ENCODE results near the gene WNT4. TPM values are rescaled to one million over a fixed set of nuclear protein-coding genes. Genes with fewer than 3 reads are reported as not detected.

Gene WNT4
- total RNA-seq, 2 donors from 2014 or later, result 0.44 TPM; not detected in 1

DNA sequence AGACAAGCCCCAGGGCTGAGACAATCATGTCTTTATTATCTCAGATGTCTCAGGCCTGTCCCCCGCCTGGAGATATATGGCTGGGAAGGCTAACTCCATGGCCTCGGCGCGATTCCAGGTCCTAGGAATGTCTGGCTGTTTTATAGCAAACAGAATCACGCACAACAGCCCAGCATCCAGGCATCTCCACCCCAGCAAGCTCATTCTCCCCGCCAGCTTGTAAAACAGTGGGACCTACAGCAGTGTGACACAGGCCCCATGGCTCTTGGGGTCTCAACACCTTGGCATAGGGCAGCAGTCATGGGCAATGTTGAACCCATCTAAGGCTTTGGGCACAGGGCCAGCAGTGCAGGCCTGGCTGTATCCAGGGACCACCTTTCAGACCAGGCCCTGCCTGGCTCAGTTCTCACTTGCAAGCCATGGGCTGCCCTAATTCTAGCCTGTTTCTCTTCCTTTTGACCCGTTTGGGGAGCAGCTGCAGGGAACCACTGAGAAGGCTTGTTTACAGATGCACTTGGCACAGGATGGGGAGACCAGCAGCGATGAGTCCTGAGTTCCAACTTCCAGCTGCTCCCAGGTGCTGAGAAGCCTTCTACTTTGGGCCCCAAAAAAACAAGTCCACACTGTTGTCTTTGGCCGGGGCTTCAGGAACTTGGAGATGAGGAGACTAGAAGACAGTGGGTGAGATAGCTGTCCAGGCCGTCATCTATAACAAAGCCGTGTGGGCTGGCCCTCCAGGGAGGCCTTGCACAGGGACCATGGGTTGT lies 34.4 kb downstream of the WNT4 start:
- no peak overlapping the region for H3K9ac ChIP-seq (ENCODE audit: extremely low read depth, low read length, poor library complexity, severe bottlenecking)

GRCh38 chr1:22107126-22107525 lies 35.8 kb downstream of the WNT4 start:
- H3K27ac ChIP-seq (ENCODE audit: low read depth, low read length), result no peak overlapping the region
- peak; percentile 22 for DNase-seq
- H3K27me3 ChIP-seq (ENCODE audit: control insufficient read depth, insufficient read depth, low read length, poor library complexity, severe bottlenecking), result no peaks in the 10 kb centered on the region
- peaks cover 81% of the 10 kb centered on the region for H3K36me3 ChIP-seq (ENCODE audit: control insufficient read depth, insufficient read depth, low read length)
- H3K27ac Mint-ChIP-seq, result peak overlapping the region; percentile 33
- H3K9me3 Mint-ChIP-seq, result no peaks in the 10 kb centered on the region
- peaks cover 25% of the 10 kb centered on the region for H3K4me1 Mint-ChIP-seq
- TF ChIP-seq, protein P1, sequence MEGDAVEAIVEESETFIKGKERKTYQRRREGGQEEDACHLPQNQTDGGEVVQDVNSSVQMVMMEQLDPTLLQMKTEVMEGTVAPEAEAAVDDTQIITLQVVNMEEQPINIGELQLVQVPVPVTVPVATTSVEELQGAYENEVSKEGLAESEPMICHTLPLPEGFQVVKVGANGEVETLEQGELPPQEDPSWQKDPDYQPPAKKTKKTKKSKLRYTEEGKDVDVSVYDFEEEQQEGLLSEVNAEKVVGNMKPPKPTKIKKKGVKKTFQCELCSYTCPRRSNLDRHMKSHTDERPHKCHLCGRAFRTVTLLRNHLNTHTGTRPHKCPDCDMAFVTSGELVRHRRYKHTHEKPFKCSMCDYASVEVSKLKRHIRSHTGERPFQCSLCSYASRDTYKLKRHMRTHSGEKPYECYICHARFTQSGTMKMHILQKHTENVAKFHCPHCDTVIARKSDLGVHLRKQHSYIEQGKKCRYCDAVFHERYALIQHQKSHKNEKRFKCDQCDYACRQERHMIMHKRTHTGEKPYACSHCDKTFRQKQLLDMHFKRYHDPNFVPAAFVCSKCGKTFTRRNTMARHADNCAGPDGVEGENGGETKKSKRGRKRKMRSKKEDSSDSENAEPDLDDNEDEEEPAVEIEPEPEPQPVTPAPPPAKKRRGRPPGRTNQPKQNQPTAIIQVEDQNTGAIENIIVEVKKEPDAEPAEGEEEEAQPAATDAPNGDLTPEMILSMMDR (conservative IDR thresholded peaks at IDR 0.05), result no peak
- H3K4me1 ChIP-seq (ENCODE audit: control insufficient read depth, insufficient read depth, low read length), result peaks cover 3% of the 10 kb centered on the region
- 90 to 100% methylated on average over 4 to 5 of the region's 5 CpGs for WGBS, 2 experiments (ENCODE audit: insufficient coverage in 1 of 2, insufficient read length in 1 of 2)
- H3K4me3 Mint-ChIP-seq, result no peak overlapping the region
- H3K9ac ChIP-seq (ENCODE audit: extremely low read depth, low read length, poor library complexity, severe bottlenecking), result no peak overlapping the region
- H3K27me3 Mint-ChIP-seq (ENCODE audit: insufficient read depth), result no peaks in the 10 kb centered on the region
- H3K36me3 Mint-ChIP-seq (ENCODE audit: low read depth), result peaks cover 48% of the 10 kb centered on the region
- no peaks in the 10 kb centered on the region for H3K9me3 ChIP-seq (ENCODE audit: control insufficient read depth, low read length)
- H3K4me3 ChIP-seq (ENCODE audit: low read length), result no peak overlapping the region

More for the DNA sequence above, 34.4 kb downstream of the WNT4 start:
- H3K4me3 Mint-ChIP-seq, result no peak overlapping the region
- H3K36me3 Mint-ChIP-seq (ENCODE audit: low read depth), result peaks cover 52% of the 10 kb centered on the region
- H3K4me3 ChIP-seq (ENCODE audit: low read length), result no peak overlapping the region
- no peaks in the 10 kb centered on the region for H3K9me3 Mint-ChIP-seq
- H3K9me3 ChIP-seq (ENCODE audit: control insufficient read depth, low read length), result no peaks in the 10 kb centered on the region
- H3K4me1 ChIP-seq (ENCODE audit: control insufficient read depth, insufficient read depth, low read length), result peaks cover 3% of the 10 kb centered on the region
- H3K27me3 Mint-ChIP-seq (ENCODE audit: insufficient read depth), result no peaks in the 10 kb centered on the region
- peaks cover 17% of the 10 kb centered on the region for H3K4me1 Mint-ChIP-seq
- H3K27me3 ChIP-seq (ENCODE audit: control insufficient read depth, insufficient read depth, low read length, poor library complexity, severe bottlenecking), result no peaks in the 10 kb centered on the region
- peak; percentile 32 for DNase-seq
- peak overlapping the region; percentile 64 for H3K27ac Mint-ChIP-seq
- TF ChIP-seq, protein P1 (conservative IDR thresholded peaks at IDR 0.05), result no peak
- H3K36me3 ChIP-seq (ENCODE audit: control insufficient read depth, insufficient read depth, low read length), result peaks cover 85% of the 10 kb centered on the region
- no peak overlapping the region for H3K27ac ChIP-seq (ENCODE audit: low read depth, low read length)
- 85 to 88% methylated on average over 9 to 11 of the region's 11 CpGs for WGBS, 2 experiments (ENCODE audit: insufficient coverage in 1 of 2, insufficient read length in 1 of 2)

GRCh38 chr1:22105611-22106207 lies 37.2 kb downstream of the WNT4 start:
- peaks cover 19% of the 10 kb centered on the region for H3K4me1 Mint-ChIP-seq
- no peak overlapping the region for H3K4me3 Mint-ChIP-seq
- no peak overlapping the region for H3K27ac ChIP-seq (ENCODE audit: low read depth, low read length)
- H3K9me3 ChIP-seq (ENCODE audit: control insufficient read depth, low read length), result no peaks in the 10 kb centered on the region
- no peaks in the 10 kb centered on the region for H3K9me3 Mint-ChIP-seq
- H3K4me3 ChIP-seq (ENCODE audit: low read length), result no peak overlapping the region
- 68 to 69% methylated on average over 4 to 5 of the region's 5 CpGs for WGBS, 2 experiments (ENCODE audit: insufficient coverage in 1 of 2, insufficient read length in 1 of 2)
- no peaks in the 10 kb centered on the region for H3K27me3 ChIP-seq (ENCODE audit: control insufficient read depth, insufficient read depth, low read length, poor library complexity, severe bottlenecking)
- no peak for DNase-seq
- peaks cover 78% of the 10 kb centered on the region for H3K36me3 ChIP-seq (ENCODE audit: control insufficient read depth, insufficient read depth, low read length)
- H3K9ac ChIP-seq (ENCODE audit: extremely low read depth, low read length, poor library complexity, severe bottlenecking), result no peak overlapping the region
- peak overlapping the region; percentile 33 for H3K27ac Mint-ChIP-seq
- peaks cover 39% of the 10 kb centered on the region for H3K36me3 Mint-ChIP-seq (ENCODE audit: low read depth)
- no peaks in the 10 kb centered on the region for H3K27me3 Mint-ChIP-seq (ENCODE audit: insufficient read depth)
- TF ChIP-seq, protein P1 (conservative IDR thresholded peaks at IDR 0.05), result peak; percentile 88
- peaks cover 3% of the 10 kb centered on the region for H3K4me1 ChIP-seq (ENCODE audit: control insufficient read depth, insufficient read depth, low read length)
